ENCODE data around the gene GRN. TPM values are rescaled to one million over a fixed set of nuclear protein-coding genes. Genes with fewer than 3 reads are reported as not detected.
"Not testable (repeated sequence)": the region's sequence is repeated elsewhere in the genome, so short reads cannot be mapped to it uniquely, and the experiment has no call there.

The GRN gene
- polyA plus RNA-seq, 1 donor, result 236 TPM

GRCh38 chr17:44343510-44344209, 1.4 kb upstream of the GRN start:
- DNase-seq, result no peak

GRCh38 chr17:44345454-44346026, 438 bp downstream of the GRN start:
- no peak for DNase-seq

DNA sequence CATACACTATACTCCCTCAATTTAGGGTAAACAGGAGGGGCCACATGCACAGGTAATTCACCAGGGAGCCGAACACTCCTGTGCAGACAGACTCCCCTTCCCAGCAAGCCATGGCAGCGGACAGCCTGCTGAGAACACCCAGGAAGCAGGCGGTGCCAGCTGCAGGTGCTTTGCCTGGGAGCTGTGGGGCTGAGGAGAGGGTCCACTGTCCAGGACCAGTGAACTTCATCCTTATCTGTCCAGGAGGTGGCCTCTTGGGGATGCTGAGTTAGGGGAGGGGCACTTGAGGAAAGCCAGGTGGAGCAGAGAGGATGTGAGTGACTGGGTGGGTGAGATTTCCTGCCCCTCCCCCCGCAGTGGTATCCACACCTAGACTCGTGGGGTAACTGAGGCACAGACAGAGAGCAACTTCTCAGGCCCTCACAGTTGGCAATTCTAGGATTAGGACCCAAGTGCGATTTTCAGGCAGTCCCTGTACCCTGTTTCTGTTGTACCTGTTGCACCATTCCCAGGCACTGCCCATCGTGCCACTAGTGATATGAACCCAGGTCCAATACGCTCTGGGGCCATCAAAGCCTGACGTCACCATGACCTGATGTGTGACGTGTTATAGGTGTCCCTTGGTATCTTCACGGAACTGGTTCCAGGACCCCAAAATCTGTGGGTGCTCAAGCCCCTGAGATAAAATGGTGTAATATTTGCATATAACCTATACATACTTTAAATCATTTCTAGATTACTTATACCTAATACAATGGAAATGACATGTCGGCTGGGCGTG, 1.2 kb downstream of the GRN start:
- no peak for DNase-seq

- not testable (repeated sequence) for DNase-seq
These were observed 2.3 kb downstream of the GRN start for GRCh38 chr17:44347206-44348055.

GRCh38 chr17:44348234-44348987, 3.3 kb downstream of the GRN start:
- DNase-seq, result no peak

GRCh38 chr17:44348988-44349364, 3.9 kb downstream of the GRN start:
- DNase-seq, result no peak

GRCh38 chr17:44349553-44350070, 4.5 kb downstream of the GRN start:
- no peak for DNase-seq

GRCh38 chr17:44350733-44351226, 5.7 kb downstream of the GRN start:
- DNase-seq, result no peak

- no peak for DNase-seq
These were observed 6.4 kb downstream of the GRN start for GRCh38 chr17:44351464-44351863.

DNA sequence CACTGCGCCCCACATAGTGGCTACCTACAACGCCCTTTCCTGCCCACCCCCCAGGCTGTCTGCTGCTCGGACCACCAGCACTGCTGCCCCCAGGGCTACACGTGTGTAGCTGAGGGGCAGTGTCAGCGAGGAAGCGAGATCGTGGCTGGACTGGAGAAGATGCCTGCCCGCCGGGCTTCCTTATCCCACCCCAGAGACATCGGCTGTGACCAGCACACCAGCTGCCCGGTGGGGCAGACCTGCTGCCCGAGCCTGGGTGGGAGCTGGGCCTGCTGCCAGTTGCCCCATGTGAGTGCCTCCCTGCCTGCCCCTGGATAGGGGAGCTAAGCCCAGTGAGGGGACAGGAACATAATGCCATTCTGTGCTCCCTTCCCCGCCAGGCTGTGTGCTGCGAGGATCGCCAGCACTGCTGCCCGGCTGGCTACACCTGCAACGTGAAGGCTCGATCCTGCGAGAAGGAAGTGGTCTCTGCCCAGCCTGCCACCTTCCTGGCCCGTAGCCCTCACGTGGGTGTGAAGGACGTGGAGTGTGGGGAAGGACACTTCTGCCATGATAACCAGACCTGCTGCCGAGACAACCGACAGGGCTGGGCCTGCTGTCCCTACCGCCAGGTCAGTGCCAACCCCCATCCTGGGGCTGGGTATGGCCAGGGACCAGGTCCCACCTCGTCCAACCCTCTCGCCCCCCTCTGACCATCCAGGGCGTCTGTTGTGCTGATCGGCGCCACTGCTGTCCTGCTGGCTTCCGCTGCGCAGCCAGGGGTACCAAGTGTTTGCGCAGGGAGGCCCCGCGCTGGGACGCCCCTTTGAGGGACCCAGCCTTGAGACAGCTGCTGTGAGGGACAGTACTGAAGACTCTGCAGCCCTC, 7.1 kb downstream of the GRN start:
- DNase-seq, result no peak

- no peak for DNase-seq
These were observed 7.9 kb downstream of the GRN start for GRCh38 chr17:44352828-44353671.

DNA sequence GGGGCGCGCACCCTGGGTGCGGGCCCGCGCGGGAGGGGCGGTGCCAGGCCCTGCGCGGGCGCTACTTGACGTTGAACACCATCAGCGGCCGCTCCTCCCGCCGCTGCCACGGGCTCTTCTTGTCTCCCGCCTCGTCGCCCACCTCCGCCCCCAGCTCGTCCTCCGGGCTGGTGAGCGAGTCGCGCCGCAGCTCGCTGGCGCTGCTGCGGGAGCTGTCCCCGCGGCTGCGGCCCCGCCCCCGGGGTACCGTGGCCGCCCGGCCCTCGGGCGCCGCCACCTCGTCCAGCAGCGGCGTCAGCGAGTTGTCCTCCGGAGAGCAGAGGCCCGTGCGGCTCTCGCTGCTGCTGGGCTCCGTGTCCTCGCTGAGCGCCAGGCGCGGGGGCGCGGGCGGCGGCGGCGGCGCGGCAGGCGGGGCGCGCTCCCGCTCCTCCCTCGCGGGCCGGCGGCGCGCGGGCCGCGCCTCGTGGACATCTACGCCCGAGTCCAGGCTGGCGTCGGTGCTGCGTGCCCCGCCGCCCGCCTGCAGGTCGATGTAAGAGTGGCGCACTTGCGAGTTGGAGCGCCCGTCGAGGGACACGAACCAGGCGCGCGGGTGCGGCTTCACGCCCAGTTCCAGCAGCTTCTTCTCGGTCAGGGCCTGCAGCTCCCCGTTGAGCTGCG, 8.7 kb downstream of the GRN start:
- no peak for DNase-seq

GRCh38 chr17:44354582-44355561, 9.8 kb downstream of the GRN start:
- no peak for DNase-seq

GRCh38 chr17:44355642-44356099, 10.6 kb downstream of the GRN start:
- no peak for DNase-seq

DNA sequence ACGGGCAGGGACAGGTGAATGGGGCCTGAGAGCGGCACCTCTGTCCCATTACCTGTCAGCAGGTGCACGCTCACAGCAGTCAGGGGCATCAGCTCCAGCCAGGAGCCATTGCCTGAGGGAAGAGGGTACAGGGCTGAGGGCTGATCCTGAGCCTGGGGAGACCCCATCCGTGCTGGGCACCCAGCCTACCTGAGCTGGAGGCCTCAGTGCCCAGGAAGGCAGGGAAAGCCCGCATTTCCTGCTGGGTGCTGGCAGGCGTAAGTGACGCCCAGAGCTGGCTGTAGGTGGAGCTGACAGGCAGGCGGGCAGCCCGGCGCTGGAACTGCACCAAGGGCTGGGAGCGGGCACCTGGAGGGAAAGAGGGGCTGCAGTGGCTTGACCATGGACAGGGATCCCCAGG, 11.1 kb downstream of the GRN start:
- no peak for DNase-seq

- no peak for DNase-seq
These were observed 13.0 kb downstream of the GRN start for GRCh38 chr17:44358066-44358465.

DNA sequence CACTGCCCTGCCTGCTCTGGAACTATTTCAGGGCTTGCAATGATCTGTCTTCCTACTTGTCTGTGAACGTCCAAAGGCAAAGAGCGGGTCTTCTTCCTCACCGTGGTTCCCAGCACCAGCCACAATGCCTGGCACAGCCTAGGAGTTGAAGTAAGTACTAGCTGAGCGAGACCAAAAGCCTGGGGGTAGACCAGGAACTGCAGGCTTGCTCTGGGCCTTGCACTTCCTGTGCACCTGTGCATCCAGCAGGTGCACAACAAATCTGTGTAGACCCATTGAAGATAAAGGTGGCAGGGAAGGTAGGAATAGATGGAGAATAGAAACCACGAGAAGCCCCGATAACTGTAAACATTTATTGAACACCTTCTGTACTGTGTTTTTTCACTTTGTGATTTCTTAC, 13.9 kb downstream of the GRN start:
- DNase-seq, result no peak
